Nephron progenitor cell (in vitro differentiated cells): ENCODE data around the gene LIMS2.

Experiments
- DNase-seq: peaks from one replicate; pipeline ENCODE4 v3.0.0; 2021
- H3K27ac Mint-ChIP-seq: 2 replicates; pipeline ENCODE4 v1.8.0; 2021; ENCODE audit warnings: mild to moderate bottlenecking, moderate library complexity, mixed read lengths
- H3K27me3 Mint-ChIP-seq: 2 replicates; pipeline ENCODE4 v1.8.0; 2021; ENCODE audit warnings: mild to moderate bottlenecking, low read depth, mixed read lengths; ENCODE audit not compliant: poor library complexity
- H3K36me3 Mint-ChIP-seq: 2 replicates; pipeline ENCODE4 v1.8.0; 2021; ENCODE audit warnings: low read depth, mixed read lengths
- H3K4me1 Mint-ChIP-seq: 2 replicates; pipeline ENCODE4 v1.8.0; 2021; ENCODE audit warnings: mixed read lengths
- H3K4me3 Mint-ChIP-seq: 2 replicates; pipeline ENCODE4 v1.8.0; 2021; ENCODE audit warnings: mild to moderate bottlenecking, moderate library complexity, mixed read lengths
- H3K9me3 Mint-ChIP-seq: 2 replicates; pipeline ENCODE4 v1.8.0; 2021; ENCODE audit warnings: mild to moderate bottlenecking, moderate library complexity, mixed read lengths
- TF ChIP-seq, protein P1 (sequence below): fragments of 200-600 bp; sonication (generic); IDR thresholded peaks from 2 replicates; pipeline ENCODE4 v1.5.0; 2021; ENCODE audit warnings: antibody characterized with exemption

LIMS2 gene

DNA sequence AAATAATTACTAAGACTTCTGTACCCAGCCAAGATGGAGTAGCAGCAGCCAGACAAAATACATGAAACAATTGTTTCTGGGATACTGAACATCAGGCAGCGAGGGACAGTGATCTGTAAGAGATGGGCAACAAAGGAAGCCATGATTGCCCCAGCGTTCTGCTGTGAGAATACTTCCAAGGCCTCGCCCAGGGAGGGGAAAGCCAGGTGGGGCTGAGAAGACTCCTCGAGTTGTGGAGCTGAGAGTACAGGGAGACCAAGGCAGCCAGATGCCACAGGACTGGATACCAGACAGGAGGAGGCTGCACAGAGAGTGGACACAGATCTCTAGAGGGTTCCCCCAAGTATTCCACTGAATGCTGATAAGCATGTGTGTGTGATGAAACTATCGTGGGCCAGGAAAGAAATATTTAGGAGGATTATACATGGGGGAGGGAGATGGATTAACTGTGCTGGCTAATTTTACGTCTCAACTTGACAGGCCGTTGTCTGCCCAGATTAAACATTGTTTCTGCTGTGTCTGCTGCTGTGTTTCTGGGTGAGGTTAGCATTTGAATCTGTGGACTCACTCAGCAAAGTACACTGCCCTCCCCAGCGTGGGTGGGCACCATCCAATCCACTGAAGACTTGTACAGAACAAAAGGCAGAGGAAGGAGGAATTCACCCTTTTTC lies 10.2 kb upstream of the LIMS2 start:
- H3K36me3 Mint-ChIP-seq: peaks cover 3% of the 10 kb centered on the region
- no peak overlapping the region for H3K4me3 Mint-ChIP-seq
- DNase-seq: no peak
- TF ChIP-seq, protein P1, sequence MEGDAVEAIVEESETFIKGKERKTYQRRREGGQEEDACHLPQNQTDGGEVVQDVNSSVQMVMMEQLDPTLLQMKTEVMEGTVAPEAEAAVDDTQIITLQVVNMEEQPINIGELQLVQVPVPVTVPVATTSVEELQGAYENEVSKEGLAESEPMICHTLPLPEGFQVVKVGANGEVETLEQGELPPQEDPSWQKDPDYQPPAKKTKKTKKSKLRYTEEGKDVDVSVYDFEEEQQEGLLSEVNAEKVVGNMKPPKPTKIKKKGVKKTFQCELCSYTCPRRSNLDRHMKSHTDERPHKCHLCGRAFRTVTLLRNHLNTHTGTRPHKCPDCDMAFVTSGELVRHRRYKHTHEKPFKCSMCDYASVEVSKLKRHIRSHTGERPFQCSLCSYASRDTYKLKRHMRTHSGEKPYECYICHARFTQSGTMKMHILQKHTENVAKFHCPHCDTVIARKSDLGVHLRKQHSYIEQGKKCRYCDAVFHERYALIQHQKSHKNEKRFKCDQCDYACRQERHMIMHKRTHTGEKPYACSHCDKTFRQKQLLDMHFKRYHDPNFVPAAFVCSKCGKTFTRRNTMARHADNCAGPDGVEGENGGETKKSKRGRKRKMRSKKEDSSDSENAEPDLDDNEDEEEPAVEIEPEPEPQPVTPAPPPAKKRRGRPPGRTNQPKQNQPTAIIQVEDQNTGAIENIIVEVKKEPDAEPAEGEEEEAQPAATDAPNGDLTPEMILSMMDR: no peak
- peaks cover 22% of the 10 kb centered on the region for H3K27me3 Mint-ChIP-seq
- peaks cover 25% of the 10 kb centered on the region for H3K9me3 Mint-ChIP-seq
- H3K4me1 Mint-ChIP-seq: no peaks in the 10 kb centered on the region
- no peak overlapping the region for H3K27ac Mint-ChIP-seq

DNA sequence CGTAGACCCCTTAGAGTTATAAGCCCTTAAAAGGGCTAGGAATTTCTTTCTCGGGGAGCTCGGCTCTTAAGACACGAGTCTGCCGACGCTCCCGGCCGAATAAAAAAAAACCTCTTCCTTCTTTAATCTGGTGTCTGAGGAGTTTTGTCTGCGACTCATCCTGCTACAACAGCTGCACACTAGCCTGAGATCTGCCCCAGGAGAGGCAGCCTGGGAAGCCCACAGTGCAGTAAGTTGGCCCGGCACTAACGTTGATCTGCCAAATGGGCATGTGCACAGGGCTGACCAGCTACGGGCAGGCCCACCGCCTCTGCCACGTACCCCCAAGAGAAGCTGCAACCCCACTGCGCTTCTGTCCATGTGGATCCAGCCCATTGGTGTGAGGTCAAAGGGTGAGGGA lies 8.4 kb upstream of the LIMS2 start:
- H3K36me3 Mint-ChIP-seq: no peaks in the 10 kb centered on the region
- no peak overlapping the region for H3K4me3 Mint-ChIP-seq
- no peak overlapping the region for H3K27ac Mint-ChIP-seq
- TF ChIP-seq, protein P1: no peak
- peaks cover 10% of the 10 kb centered on the region for H3K9me3 Mint-ChIP-seq
- DNase-seq: no peak
- no peaks in the 10 kb centered on the region for H3K4me1 Mint-ChIP-seq
- peaks cover 26% of the 10 kb centered on the region for H3K27me3 Mint-ChIP-seq

DNA sequence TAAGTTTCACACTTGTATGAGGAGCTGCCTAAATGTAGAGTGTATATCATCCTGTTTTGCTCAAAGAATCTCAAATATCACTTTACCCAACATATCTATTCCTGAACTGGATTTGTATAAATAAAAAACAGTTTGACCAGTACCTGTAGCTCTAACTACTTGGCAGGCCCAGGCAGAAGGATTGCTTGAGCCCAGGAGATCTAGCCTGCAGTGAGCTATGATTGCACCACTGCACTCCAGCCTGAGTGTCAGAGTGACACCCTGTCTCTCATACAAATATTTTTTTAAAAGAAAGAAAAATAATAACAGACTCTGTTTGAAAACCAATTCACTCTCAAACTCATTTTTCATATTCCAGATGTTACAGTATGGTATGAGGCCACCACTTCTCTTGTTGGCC lies 7.7 kb upstream of the LIMS2 start:
- Mint-ChIP-seq H3K4me3 (no peak overlapping the region), H3K9me3 (peaks cover 3% of the 10 kb centered on the region), H3K27me3 (peaks cover 33% of the 10 kb centered on the region), H3K27ac (no peak overlapping the region), H3K36me3 (no peaks in the 10 kb centered on the region), H3K4me1 (no peaks in the 10 kb centered on the region)
- TF ChIP-seq, protein P1: no peak
- DNase-seq: no peak

DNA sequence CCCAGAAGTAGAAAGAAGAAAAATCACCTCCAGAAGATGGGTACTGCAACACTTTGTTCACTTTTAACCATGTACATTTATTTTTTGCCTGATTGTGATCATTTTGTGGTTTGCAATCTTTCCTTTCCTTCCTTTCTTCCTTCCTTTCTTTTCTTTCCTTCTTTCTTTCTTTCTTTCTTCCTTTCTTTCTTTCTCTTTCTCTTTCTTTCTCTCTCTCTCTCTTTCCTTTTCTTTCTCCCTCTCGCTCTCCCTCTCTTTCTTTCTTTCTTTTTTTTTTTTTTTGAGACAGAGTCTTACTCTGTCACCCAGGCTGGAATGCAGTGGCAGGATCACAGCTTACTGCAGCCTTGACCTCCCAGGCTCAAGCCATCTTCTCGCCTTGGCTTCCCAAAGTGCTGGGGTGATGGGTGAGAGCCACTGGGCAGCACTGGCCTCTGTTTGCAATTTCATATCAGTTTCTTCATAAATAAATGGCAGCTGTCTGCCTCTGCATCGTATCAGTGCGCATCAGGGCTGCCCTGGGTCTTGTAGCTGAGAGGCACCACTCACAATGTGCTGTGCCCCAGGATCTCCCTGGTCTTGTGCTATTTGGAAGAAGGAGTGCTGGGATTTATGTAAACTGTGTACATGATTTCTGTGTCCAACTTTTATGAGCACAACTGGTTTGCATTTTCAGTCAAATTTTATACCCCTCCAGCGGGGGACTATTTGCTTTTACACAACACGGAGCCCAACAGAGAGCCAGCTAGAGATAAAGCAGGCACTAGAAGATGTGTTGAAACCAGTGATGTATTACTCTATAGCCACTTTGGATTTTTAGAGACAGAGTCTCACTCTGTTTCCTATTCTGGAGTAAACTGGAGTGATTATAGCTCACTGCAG lies 6.9 kb upstream of the LIMS2 start:
- Mint-ChIP-seq H3K27me3 (peaks cover 40% of the 10 kb centered on the region), H3K27ac (no peak overlapping the region), H3K4me3 (no peak overlapping the region), H3K9me3 (no peaks in the 10 kb centered on the region), H3K4me1 (no peaks in the 10 kb centered on the region), H3K36me3 (no peaks in the 10 kb centered on the region)
- TF ChIP-seq, protein P1: no peak
- no peak for DNase-seq

DNA sequence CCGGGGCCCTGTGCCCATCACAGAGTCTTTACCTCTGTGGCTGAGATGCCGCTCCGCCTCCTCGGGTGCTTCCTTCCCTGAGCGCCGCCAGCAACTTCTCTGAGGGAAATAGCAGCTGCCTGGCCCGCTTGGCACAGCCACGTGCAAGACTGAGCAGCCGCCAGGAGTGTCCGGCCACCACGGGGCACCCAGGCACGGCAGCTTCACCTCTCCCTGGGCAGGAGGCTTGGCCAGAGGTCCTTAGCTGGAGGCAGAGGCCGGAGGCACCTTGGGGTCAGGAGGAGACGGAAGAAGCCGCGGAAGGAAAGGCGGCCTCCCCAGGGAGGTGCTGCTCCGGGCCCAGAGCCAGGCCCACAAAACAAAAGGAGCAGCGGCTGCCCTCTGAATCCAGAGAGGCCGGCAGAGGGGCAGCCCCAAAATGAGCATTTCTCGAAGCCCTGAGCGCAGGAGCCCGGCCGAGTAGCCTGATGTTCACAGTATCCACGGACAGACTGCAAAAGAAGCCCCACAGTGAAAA lies 6.0 kb upstream of the LIMS2 start:
- H3K36me3 Mint-ChIP-seq: no peaks in the 10 kb centered on the region

More for the DNA sequence above, 6.0 kb upstream of the LIMS2 start:
- TF ChIP-seq, protein P1: no peak
- DNase-seq: no peak
- no peaks in the 10 kb centered on the region for H3K9me3 Mint-ChIP-seq
- no peak overlapping the region for H3K4me3 Mint-ChIP-seq
- no peaks in the 10 kb centered on the region for H3K4me1 Mint-ChIP-seq
- no peak overlapping the region for H3K27ac Mint-ChIP-seq
- peaks cover 40% of the 10 kb centered on the region for H3K27me3 Mint-ChIP-seq
